ENCODE data around the gene C22orf23. TPM values are rescaled to one million over a fixed set of nuclear protein-coding genes. Genes with fewer than 3 reads are reported as not detected.

C22orf23 gene
- total and polyA plus RNA-seq, 2 donors (not counting 1 experiment from before 2014, with no cell fraction given), result not detected

DNA sequence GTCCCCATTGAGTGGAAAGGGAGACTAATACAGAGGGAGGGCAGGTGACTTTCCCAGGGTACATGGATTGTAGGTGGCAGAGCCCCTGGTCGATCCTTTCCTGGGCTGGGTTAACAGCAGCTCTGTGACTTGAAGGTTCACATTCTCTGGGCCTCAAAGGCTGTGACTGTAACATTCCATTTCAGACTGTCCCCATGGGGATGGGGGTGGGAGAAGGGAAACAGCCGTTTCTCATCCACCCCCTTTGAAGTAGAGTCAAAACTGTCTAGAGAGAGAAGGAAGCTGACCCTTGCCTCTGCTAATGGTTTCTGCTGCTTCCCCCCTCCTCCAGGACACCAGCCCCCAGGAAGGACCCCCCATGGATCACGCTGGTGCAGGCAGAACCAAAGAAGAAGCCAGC, 28.1 kb downstream of the C22orf23 start:
- Mint-ChIP-seq H3K27me3 (no peaks in the 10 kb centered on the region), H3K4me3 (no peak overlapping the region), H3K4me1 (peaks cover under 1% of the 10 kb centered on the region), H3K9me3 (ENCODE audit: insufficient read depth) (no peaks in the 10 kb centered on the region), H3K27ac (no peak overlapping the region)
- Histone ChIP-seq H3K9ac (ENCODE audit: low read length) (no peak overlapping the region), H3K79me2 (ENCODE audit: control insufficient read depth, insufficient read depth, low read length) (peaks cover 7% of the 10 kb centered on the region), H3K9me3 (ENCODE audit: control extremely low read depth in 1 of 3, control insufficient read depth in 2 of 3, insufficient read depth in 1 of 3, low read length in 2 of 3) (no peaks in the 10 kb centered on the region), H3K4me3 (ENCODE audit: control extremely low read depth in 1 of 5, extremely low read depth in 1 of 5, insufficient read depth in 1 of 5, low read depth in 2 of 5, low read length in 4 of 5) (no peak overlapping the region), H3K27ac (ENCODE audit: low read length in 2 of 2) (no peak overlapping the region), H3K4me1 (ENCODE audit: control insufficient read depth in 2 of 2, insufficient read depth in 2 of 2, low read length in 2 of 2) (peaks cover under 1 to 3% of the 10 kb centered on the region in 2 donors), H4K20me1 (ENCODE audit: control insufficient read depth, insufficient read depth, low read length, poor library complexity, severe bottlenecking) (no peaks in the 10 kb centered on the region), H3K36me3 (replicated peaks in 1 of 2; ENCODE audit: control extremely low read depth in 1 of 2, control insufficient read depth in 1 of 2, extremely low read depth in 1 of 2, insufficient read depth in 2 of 2, low read length in 1 of 2) (peaks cover 0 to 50% of the 10 kb centered on the region in 2 experiments), H2AFZ (ENCODE audit: insufficient read depth, low read depth, low read length, poor library complexity, severe bottlenecking) (no peak overlapping the region), H3K27me3 (replicated peaks in 1 of 4; ENCODE audit: control extremely low read depth in 1 of 4, control insufficient read depth in 3 of 4, insufficient read depth in 4 of 4, low read length in 3 of 4) (no peaks in the 10 kb centered on the region), H3K4me2 (replicated peaks; ENCODE audit: low read depth, low read length, poor library complexity, severe bottlenecking) (no peak overlapping the region)
- ChIA-PET CTCF (interaction anchor here (1.2 kb wide), 1 partner anchor 40 kb away, joined by 3 read pairs; no protein-coding TSS in a partner anchor), POLR2A (no interaction called here)
- intact Hi-C loops (cut with micrococcal nuclease), result no loop called here
- DNase-seq, result no peak
- TF ChIP-seq EZH2 (IDR thresholded peaks at IDR 0.05; ENCODE audit: borderline replicate concordance, insufficient read depth, low read depth, low read length, poor library complexity, severe bottlenecking), result no peak
- TF ChIP-seq, protein P1, sequence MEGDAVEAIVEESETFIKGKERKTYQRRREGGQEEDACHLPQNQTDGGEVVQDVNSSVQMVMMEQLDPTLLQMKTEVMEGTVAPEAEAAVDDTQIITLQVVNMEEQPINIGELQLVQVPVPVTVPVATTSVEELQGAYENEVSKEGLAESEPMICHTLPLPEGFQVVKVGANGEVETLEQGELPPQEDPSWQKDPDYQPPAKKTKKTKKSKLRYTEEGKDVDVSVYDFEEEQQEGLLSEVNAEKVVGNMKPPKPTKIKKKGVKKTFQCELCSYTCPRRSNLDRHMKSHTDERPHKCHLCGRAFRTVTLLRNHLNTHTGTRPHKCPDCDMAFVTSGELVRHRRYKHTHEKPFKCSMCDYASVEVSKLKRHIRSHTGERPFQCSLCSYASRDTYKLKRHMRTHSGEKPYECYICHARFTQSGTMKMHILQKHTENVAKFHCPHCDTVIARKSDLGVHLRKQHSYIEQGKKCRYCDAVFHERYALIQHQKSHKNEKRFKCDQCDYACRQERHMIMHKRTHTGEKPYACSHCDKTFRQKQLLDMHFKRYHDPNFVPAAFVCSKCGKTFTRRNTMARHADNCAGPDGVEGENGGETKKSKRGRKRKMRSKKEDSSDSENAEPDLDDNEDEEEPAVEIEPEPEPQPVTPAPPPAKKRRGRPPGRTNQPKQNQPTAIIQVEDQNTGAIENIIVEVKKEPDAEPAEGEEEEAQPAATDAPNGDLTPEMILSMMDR (IDR thresholded peaks at IDR 0.05), result no peak
- no peak for ATAC-seq (ENCODE audit: low read depth)
- 63% methylated on average over 1 of the region's 3 CpGs for WGBS (ENCODE audit: insufficient coverage)

DNA sequence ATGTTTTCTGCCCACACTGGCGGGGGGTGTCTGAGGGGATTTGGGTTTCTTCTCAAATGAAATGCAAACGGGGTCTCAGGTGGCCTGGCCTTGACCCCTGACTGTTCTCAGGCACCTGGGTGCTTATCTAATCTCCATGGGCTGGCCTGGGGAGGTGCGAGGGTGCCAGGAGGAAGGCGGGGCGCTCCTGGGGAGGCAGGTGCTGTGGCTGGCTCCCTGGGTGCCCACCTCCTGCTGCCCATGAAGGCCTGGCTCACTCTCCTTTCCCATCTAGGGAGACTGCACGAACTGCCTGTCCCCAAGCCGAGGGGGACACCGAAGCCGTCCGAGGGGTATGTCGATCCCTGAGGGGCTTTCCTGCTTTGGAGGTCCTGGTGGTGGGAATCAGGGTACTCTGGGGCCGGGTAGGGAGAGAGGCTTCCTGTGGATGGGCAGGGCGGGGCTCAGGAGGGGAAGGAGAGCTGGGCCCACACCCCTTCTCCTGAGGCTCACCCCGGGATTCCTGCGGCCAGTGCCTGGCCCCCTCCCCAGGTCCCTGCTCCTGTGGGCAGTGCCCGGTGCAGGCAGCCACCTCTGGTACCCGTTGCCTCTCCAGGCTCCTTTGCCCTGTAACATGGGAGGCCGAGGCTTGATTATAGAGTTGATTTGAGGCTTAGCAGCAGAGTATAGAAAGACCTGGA, 28.9 kb downstream of the C22orf23 start:
- H3K9ac ChIP-seq (ENCODE audit: low read length), result no peak overlapping the region
- peaks cover 0 to 48% of the 10 kb centered on the region in 2 experiments for H3K36me3 ChIP-seq (replicated peaks in 1 of 2; ENCODE audit: control extremely low read depth in 1 of 2, control insufficient read depth in 1 of 2, extremely low read depth in 1 of 2, insufficient read depth in 2 of 2, low read length in 1 of 2)
- over 99% methylated on average over 15 of the region's 18 CpGs for WGBS (ENCODE audit: insufficient coverage)

More for the DNA sequence above, 28.9 kb downstream of the C22orf23 start:
- Mint-ChIP-seq H3K4me1 (peaks cover 5% of the 10 kb centered on the region), H3K27me3 (no peaks in the 10 kb centered on the region), H3K27ac (no peak overlapping the region), H3K4me3 (no peak overlapping the region), H3K9me3 (ENCODE audit: insufficient read depth) (no peaks in the 10 kb centered on the region)
- Histone ChIP-seq H3K79me2 (ENCODE audit: control insufficient read depth, insufficient read depth, low read length) (peaks cover 7% of the 10 kb centered on the region), H3K27ac (ENCODE audit: low read length in 2 of 2) (no peak overlapping the region), H3K4me2 (replicated peaks; ENCODE audit: low read depth, low read length, poor library complexity, severe bottlenecking) (no peak overlapping the region), H3K4me1 (ENCODE audit: control insufficient read depth in 2 of 2, insufficient read depth in 2 of 2, low read length in 2 of 2) (peaks cover 6 to 9% of the 10 kb centered on the region in 2 donors), H4K20me1 (ENCODE audit: control insufficient read depth, insufficient read depth, low read length, poor library complexity, severe bottlenecking) (no peaks in the 10 kb centered on the region), H3K27me3 (replicated peaks in 1 of 4; ENCODE audit: control extremely low read depth in 1 of 4, control insufficient read depth in 3 of 4, insufficient read depth in 4 of 4, low read length in 3 of 4) (no peaks in the 10 kb centered on the region), H3K4me3 (ENCODE audit: control extremely low read depth in 1 of 5, extremely low read depth in 1 of 5, insufficient read depth in 1 of 5, low read depth in 2 of 5, low read length in 4 of 5) (no peak overlapping the region), H2AFZ (ENCODE audit: insufficient read depth, low read depth, low read length, poor library complexity, severe bottlenecking) (no peak overlapping the region), H3K9me3 (ENCODE audit: control extremely low read depth in 1 of 3, control insufficient read depth in 2 of 3, insufficient read depth in 1 of 3, low read length in 2 of 3) (no peaks in the 10 kb centered on the region)
- POLR2A ChIA-PET, result no interaction called here
- DNase-seq, result no peak
- CTCF ChIA-PET, result no interaction called here
- no peak for TF ChIP-seq EZH2 (IDR thresholded peaks at IDR 0.05; ENCODE audit: borderline replicate concordance, insufficient read depth, low read depth, low read length, poor library complexity, severe bottlenecking)
- TF ChIP-seq, protein P1 (IDR thresholded peaks at IDR 0.05), result no peak
- no peak for ATAC-seq (ENCODE audit: low read depth)
- intact Hi-C loops (cut with micrococcal nuclease), result no loop called here

All from B cell (primary cell).